Measurements from ENCODE around the gene OGFRL1.

Gene OGFRL1

GRCh38 chr6:71289039-71289801, 609 bp downstream of the OGFRL1 start:
- H3K4me3 ChIP-seq (ENCODE audit: insufficient read depth, low read length, poor library complexity, severe bottlenecking), result peak overlapping the region; percentile 91
- peak overlapping the region; percentile 74 for H2AFZ ChIP-seq (ENCODE audit: low read depth, low read length, severe bottlenecking)
- peak overlapping the region; percentile 95 for H3K4me2 ChIP-seq (ENCODE audit: low read depth, low read length, poor library complexity, severe bottlenecking)
- peaks cover 10% of the 10 kb centered on the region for H3F3A ChIP-seq (ENCODE audit: insufficient read depth)
- no peaks in the 10 kb centered on the region; the same call in 1 of the 2 replicates for H3K79me2 ChIP-seq (ENCODE audit: insufficient read depth, low read length)
- peak overlapping the region; percentile 78 for H3K9ac ChIP-seq (ENCODE audit: low read length)
- no peaks in the 10 kb centered on the region for H3K27me3 ChIP-seq (ENCODE audit: low read length)
- peak overlapping the region; percentile 86; the same call in 1 of the 2 replicates for H3K27ac ChIP-seq (ENCODE audit: low read depth, low read length)
- no peaks in the 10 kb centered on the region for H4K20me1 ChIP-seq (ENCODE audit: low read depth, low read length)
- no peaks in the 10 kb centered on the region for H3K9me3 ChIP-seq (ENCODE audit: insufficient read depth, low read length)
- no peaks in the 10 kb centered on the region; the same call in 1 of the 2 replicates for H3K36me3 ChIP-seq (ENCODE audit: low read length)
- H3K9me2 ChIP-seq (replicated peaks; ENCODE audit: insufficient read depth, low read length), result no peaks in the 10 kb centered on the region
- no peak for TF ChIP-seq EZH2phosphoT487 (conservative IDR thresholded peaks at IDR 0.05; ENCODE audit: low read length)
- no peak for TF ChIP-seq CTCF (IDR thresholded peaks at IDR 0.05; ENCODE audit: insufficient read depth, low read length, poor library complexity, severe bottlenecking)

GRCh38 chr6:71289802-71290175, 1.2 kb downstream of the OGFRL1 start:
- Histone ChIP-seq H3F3A (ENCODE audit: insufficient read depth) (peaks cover 10% of the 10 kb centered on the region), H3K27me3 (ENCODE audit: low read length) (no peaks in the 10 kb centered on the region), H3K4me3 (ENCODE audit: insufficient read depth, low read length, poor library complexity, severe bottlenecking) (peak overlapping the region; percentile 91), H3K4me2 (ENCODE audit: low read depth, low read length, poor library complexity, severe bottlenecking) (peak overlapping the region; percentile 95), H3K9me3 (ENCODE audit: insufficient read depth, low read length) (no peaks in the 10 kb centered on the region), H3K27ac (ENCODE audit: low read depth, low read length) (no peak overlapping the region), H3K36me3 (ENCODE audit: low read length) (no peaks in the 10 kb centered on the region; the same call in 1 of the 2 replicates), H2AFZ (ENCODE audit: low read depth, low read length, severe bottlenecking) (peak overlapping the region; percentile 74), H3K9me2 (replicated peaks; ENCODE audit: insufficient read depth, low read length) (no peaks in the 10 kb centered on the region), H3K79me2 (ENCODE audit: insufficient read depth, low read length) (no peaks in the 10 kb centered on the region; the same call in 1 of the 2 replicates), H3K9ac (ENCODE audit: low read length) (peak overlapping the region; percentile 78), H4K20me1 (ENCODE audit: low read depth, low read length) (no peaks in the 10 kb centered on the region)
- no peak for TF ChIP-seq CTCF (IDR thresholded peaks at IDR 0.05; ENCODE audit: insufficient read depth, low read length, poor library complexity, severe bottlenecking)

- Histone ChIP-seq H3K9me2 (replicated peaks; ENCODE audit: insufficient read depth, low read length) (no peaks in the 10 kb centered on the region), H3K9me3 (ENCODE audit: insufficient read depth, low read length) (no peaks in the 10 kb centered on the region), H3K27me3 (ENCODE audit: low read length) (no peaks in the 10 kb centered on the region), H3K4me3 (ENCODE audit: insufficient read depth, low read length, poor library complexity, severe bottlenecking) (no peak overlapping the region), H2AFZ (ENCODE audit: low read depth, low read length, severe bottlenecking) (no peak overlapping the region), H4K20me1 (ENCODE audit: low read depth, low read length) (no peaks in the 10 kb centered on the region), H3K27ac (ENCODE audit: low read depth, low read length) (no peak overlapping the region), H3K9ac (ENCODE audit: low read length) (no peak overlapping the region), H3F3A (ENCODE audit: insufficient read depth) (peaks cover 10% of the 10 kb centered on the region), H3K36me3 (ENCODE audit: low read length) (no peaks in the 10 kb centered on the region; the same call in 1 of the 2 replicates), H3K4me2 (ENCODE audit: low read depth, low read length, poor library complexity, severe bottlenecking) (peak overlapping the region; percentile 95), H3K79me2 (ENCODE audit: insufficient read depth, low read length) (no peaks in the 10 kb centered on the region; the same call in 1 of the 2 replicates)
- no peak for TF ChIP-seq EZH2phosphoT487 (conservative IDR thresholded peaks at IDR 0.05; ENCODE audit: low read length)
- TF ChIP-seq CTCF (IDR thresholded peaks at IDR 0.05; ENCODE audit: insufficient read depth, low read length, poor library complexity, severe bottlenecking), result no peak
Observed at GRCh38 chr6:71290611-71291010, 2.0 kb downstream of the OGFRL1 start.

Measured in SU-DHL-6 (cell line).